ENCODE data around the gene ARL15.
"Not testable (repeated sequence)": the region's sequence is repeated elsewhere in the genome, so short reads cannot be mapped to it uniquely, and the experiment has no call there.

Gene ARL15

DNA sequence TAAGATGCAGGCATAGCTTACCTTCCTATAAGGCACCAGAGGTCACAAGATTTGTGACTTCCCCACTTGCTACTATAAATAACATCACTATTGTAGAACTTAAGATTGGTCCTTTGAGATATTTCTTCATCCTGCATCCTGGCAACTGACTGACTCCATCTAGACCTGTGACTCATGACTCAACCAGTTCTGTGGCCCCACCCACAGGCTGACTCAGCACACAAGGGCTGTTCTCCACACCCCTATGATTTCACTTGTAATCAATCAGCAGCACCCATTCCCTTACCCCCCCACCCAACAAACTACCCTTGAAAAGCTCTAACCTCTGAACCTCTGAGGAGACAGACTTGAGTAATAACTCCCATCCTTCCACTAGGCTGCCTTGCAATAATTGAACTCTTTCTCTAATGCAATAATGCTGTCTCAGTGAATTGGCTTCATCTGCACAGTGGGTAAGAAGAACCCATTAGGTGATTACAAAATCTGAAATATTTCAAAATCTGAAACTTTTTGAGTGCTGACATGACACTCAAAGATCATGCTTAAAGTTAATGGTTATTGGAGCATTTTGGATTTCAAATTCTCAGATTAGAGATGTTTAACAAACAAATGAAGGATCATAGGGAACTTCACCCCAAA lies 296.7 kb downstream of the ARL15 start:
- DNase-seq, result no peak

DNA sequence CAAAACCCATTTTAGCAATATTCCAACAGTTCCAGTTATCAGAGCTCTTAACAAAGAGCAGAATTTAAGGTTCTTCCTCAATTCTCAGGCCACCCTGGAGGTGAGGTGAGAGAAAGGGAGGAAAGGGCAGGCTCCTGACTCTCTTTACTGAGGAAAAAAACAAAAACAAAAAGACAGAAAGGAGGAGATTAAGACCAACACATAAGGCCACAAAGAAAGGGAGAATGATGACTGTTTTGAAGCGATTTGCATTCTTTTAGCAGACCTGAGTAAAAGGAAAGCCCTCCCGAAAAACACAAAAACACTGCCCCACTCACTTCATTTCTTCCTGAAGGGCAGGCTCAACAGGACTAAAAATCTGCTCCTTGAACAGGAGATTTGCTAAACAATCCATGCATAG lies 300.5 kb downstream of the ARL15 start:
- DNase-seq, result no peak

DNA sequence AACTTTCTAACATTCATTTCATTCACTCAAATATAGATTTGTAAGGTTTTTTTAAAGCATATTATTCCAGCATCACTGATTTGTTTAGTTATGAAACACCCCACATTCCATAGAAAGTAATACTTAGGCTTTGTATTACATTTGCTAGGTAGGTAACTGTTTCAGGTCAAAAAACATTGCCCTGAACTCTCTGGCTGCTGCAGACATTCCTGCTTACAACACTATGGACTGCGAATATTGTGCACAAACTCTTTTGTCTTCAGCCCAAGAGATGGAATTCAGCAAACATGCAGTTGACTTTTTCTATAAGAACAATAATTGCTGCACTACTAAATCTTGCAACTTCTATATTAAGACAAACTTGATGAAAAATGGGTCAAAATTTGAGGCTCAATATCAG lies 301.0 kb downstream of the ARL15 start:
- no peak for DNase-seq

DNA sequence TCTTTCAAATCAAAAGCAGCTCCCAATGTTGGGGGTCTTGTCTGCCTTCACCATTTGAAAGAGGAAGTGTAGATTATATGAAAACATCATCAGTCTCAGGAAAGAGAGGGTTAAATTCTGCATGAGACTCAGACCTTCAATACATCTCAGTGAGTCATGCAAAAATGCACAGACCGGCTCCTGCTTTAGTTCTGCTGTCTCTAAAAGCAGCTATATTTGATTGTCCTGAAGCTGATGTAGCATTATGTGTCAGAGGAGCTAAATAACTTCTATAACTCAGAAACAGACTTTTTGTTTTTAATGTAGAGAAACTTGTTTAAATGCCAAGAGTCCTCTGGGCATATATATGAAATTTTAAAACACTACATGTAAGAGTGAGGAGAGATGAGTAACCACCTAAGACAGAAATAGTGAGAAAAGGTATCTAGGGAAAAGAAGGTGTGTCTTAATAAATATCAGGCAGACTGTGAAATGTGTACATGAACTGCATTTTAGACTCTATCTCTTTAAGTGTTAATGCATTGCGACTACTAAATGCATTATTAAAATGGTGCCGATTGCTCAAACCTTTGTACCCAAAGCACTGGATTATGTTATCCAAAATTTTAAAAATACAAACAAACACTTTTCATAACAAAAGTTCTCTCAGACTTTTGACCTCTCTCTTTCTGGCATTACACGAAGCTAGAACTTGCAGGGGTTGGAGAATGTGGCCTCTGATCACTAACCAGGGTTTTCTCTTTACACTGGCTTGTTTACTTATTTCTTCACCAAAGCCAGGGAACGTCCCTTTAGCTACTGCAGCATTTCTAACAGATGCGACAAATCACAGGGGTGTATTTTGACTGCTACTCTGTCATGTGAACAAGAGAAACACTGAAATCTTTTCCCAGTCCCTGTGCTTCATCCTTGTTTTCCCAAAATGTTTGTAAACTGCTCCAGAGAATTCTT lies 302.3 kb downstream of the ARL15 start:
- no peak for DNase-seq

DNA sequence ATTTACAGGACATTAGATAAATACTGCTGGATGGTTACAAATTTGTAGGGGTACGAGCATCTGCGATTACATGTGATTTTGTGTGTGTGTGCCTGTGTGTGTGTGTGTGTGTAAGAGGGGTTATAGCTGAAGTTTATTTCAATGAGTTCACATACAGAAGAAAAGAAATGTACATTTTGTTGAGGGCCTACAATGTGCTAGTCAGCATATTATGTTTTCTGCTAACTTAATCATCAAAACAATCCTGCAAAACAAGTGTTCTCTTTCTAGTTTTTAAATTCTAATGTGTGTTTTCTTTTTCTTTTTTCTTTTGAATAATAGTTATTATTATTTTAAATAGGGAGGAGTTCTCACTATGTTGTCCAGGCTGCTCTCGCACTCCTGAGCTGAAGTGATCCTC lies 305.7 kb downstream of the ARL15 start:
- no peak for DNase-seq

DNA sequence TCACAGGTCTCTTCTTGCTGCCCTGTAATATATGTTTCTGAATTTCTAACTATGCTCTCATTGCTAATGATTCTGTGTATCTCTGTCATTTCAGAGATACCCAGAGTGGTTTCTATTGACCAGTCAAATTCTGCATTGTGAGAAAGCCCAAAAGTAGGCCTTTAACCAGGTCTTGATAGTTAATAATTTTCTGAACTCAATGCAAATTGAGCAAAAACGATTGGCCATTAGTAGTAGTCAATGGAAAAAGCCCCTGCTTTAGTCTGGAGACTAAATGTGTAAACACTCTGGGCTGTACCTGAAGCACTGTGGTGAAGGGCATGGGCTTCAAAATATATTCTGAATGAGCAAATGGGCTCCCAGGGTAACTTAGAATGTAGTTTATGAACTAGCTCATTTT lies 307.6 kb downstream of the ARL15 start:
- DNase-seq, result no peak

- DNase-seq, result no peak
Measured at GRCh38 chr5:54001976-54002775, 308.2 kb downstream of the ARL15 start.

DNA sequence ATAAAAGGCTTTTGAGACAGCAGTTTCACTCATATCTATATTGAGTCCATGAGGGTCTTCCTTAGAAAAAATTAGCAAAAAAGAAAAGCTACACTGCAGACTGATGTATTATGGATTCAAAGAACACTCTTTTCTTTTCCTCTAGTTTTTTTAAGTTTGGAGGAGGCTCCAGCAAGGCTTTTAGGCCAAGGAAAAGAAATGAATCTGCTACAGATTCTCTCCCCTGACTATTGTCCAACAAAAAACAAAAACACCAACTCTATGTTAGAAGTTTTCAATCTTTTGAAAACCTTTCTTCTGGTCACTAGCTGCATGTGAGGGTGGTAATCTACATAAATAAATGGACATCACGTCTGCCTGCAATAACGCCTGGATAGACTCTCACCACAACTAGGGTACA lies 310.4 kb downstream of the ARL15 start:
- DNase-seq, result no peak

GRCh38 chr5:53997736-53998627 lies 312.4 kb downstream of the ARL15 start:
- DNase-seq, result no peak

- no peak for DNase-seq
Measured at GRCh38 chr5:53996008-53996407, 314.4 kb downstream of the ARL15 start.

DNA sequence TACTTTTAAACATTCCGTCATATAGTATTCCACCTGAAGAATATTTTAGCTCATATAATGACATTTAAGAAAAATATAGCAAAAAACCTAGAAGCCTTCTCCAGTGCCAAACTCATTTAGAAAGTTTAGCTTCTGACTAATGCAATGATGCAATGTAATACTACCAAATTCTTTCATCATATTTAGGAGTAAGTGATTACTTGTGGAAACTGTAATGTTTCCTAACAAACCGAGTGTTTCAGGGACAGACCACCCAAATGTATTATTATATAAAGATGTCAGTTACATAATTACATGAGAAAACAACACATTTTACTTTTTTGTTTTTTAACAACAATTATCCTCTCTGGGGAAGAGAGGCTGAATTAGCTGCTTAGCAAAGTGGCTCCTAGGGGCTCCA lies 316.2 kb downstream of the ARL15 start:
- DNase-seq, result no peak

- no peak for DNase-seq
Measured at GRCh38 chr5:53991942-53992341, 318.4 kb downstream of the ARL15 start.

DNA sequence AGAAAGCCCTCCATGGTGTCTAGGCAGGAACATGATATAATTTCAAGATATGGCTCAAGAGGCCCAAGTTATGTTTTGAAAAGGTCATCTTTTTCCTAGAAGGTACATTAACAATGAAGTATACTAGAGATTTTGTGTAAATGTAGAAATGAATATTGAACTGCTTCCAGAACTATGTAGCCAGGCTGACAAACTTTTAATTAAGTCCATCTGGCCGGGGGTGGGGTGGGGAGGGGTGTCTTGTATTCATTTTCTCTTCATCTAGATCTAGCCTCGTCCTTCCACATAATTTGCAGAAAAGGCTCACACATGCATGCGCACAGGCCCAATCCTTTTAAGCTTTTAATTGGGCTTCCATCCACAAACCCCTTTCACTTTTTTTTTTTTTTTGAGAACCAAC lies 323.3 kb downstream of the ARL15 start:
- DNase-seq, result no peak

GRCh38 chr5:53985796-53986195 lies 324.6 kb downstream of the ARL15 start:
- no peak for DNase-seq

DNA sequence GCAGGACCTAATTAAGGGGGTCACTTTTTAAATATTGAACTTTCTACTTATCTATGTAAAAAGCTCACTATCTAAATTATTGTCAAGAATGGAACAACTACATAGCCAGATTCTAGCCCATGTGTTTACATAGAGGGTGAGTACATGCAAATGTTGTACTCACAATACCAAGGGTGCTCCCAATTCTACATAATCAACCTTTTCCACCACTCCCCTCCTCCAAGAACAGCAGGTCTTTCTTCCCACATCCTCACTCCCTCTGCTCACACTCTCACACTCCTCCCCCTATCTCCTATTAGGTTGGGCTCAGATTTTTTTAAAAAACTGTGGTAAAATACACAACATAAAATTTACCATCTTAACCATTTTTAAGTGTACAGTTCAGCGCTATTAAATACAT lies 325.4 kb downstream of the ARL15 start:
- no peak for DNase-seq

GRCh38 chr5:53983568-53984460 lies 326.6 kb downstream of the ARL15 start:
- no peak for DNase-seq

DNA sequence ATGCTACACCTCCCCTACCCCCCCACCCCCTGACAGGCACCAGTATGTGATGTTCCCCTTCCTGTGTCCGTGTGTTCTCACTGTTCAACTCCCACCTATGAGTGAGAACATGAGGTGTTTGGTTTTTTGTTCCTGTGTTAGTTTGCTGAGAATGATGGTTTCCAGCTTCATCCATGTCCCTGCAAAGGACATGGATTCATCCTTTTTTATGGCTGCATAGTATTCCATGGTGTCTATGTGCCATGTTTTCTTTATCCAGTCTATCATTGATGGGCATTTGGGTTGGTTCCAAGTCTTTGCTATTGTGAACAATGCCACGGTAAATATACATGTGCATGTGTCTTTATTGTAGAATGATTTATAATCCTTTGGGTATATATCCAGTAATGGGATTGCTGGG lies 328.1 kb downstream of the ARL15 start:
- DNase-seq, result not testable (repeated sequence)

GRCh38 chr5:53980061-53980460 lies 330.3 kb downstream of the ARL15 start:
- DNase-seq, result no peak

- DNase-seq, result no peak
Measured at GRCh38 chr5:53974021-53974420, 336.4 kb downstream of the ARL15 start.

- no peak for DNase-seq
Measured at GRCh38 chr5:53972314-53972713, 338.1 kb downstream of the ARL15 start.

- DNase-seq, result no peak
Measured at GRCh38 chr5:53971551-53971950, 338.8 kb downstream of the ARL15 start.

All from NCI-H2081 (cell line).